H1 (cell line): Measurements from ENCODE around the gene BLCAP. TPM values are rescaled to one million over a fixed set of nuclear protein-coding genes. Genes with fewer than 3 reads are reported as not detected.

Experiments used
- CTCF ChIA-PET: fragments of 300-600 bp; sonication (Branson Sonifier 250); formaldehyde crosslinking; loops from one replicate; lab custom pipeline; 2021; ENCODE audit not compliant: partially characterized antibody; lab: Charles Lee
- POLR2A ChIA-PET: fragments of 300-600 bp; sonication (Branson Sonifier 250); formaldehyde crosslinking; loops from one replicate; lab custom pipeline; 2021; ENCODE audit warnings: inconsistent platforms; ENCODE audit not compliant: partially characterized antibody; lab: Charles Lee
- DNase-seq, 2 experiments: peaks; one replicate each; pipeline versions ENCODE4 v3.0.0 to v3.0.0-alpha.2; 2010 to 2022; ENCODE audit warnings: low spot score in 2 of 2, low read depth in 1 of 2, mixed read lengths in 1 of 2
- FAIRE-seq: peaks from 2 replicates; lab custom pipeline; 2011; peaks lifted over from hg19 to GRCh38; lab: Jason Lieb, UNC
- H2AFZ ChIP-seq: 2 replicates; pipeline ENCODE4 v1.8.1; 2012; ENCODE audit warnings: low read length, inconsistent platforms
- H2AK5ac ChIP-seq: 2 replicates; pipeline ENCODE4 v1.6.1; 2013; ENCODE audit warnings: low read depth, low read length
- H2BK120ac ChIP-seq: replicated peaks from 2 replicates; pipeline ENCODE3; 2013; ENCODE audit warnings: low read depth, low read length, inconsistent platforms
- H2BK12ac ChIP-seq: 2 replicates; pipeline ENCODE4 v1.6.1; 2013; ENCODE audit warnings: low read depth, low read length
- H2BK15ac ChIP-seq: 2 replicates; pipeline ENCODE4 v1.6.1; 2013; ENCODE audit warnings: low read length
- H2BK20ac ChIP-seq: 2 replicates; pipeline ENCODE4 v1.6.1; 2013; ENCODE audit warnings: low read length
- H2BK5ac ChIP-seq: 2 replicates; pipeline ENCODE4 v1.6.1; 2013; ENCODE audit warnings: low read depth, low read length
- H3K14ac ChIP-seq: 2 replicates; pipeline ENCODE4 v1.6.1; 2013; ENCODE audit warnings: inconsistent platforms; ENCODE audit not compliant: insufficient read length
- H3K18ac ChIP-seq: 2 replicates; pipeline ENCODE4 v1.6.1; 2013; ENCODE audit warnings: low read length; ENCODE audit errors: extremely low read depth
- H3K23ac ChIP-seq: 2 replicates; pipeline ENCODE4 v1.6.1; 2013; ENCODE audit warnings: inconsistent platforms; ENCODE audit not compliant: insufficient read length
- H3K23me2 ChIP-seq: 2 replicates; pipeline ENCODE4 v1.6.1; 2013; ENCODE audit warnings: low read depth, low read length
- H3K27ac ChIP-seq: 2 replicates; pipeline ENCODE4 v1.6.1; 2011; ENCODE audit warnings: low read depth, low read length, inconsistent platforms
- H3K27me3 ChIP-seq, 4 experiments: replicated peaks in 1 of 4; 1 replicate in 1 of 4; 2 replicates in 3 of 4; pipeline versions ENCODE4 v1.6.1 to v1.8.1; 2011 to 2013; ENCODE audit warnings: low read length in 3 of 4, mild to moderate bottlenecking in 3 of 4, inconsistent platforms in 2 of 4, mixed read lengths in 2 of 4, moderate library complexity in 1 of 4; ENCODE audit not compliant: control insufficient read depth in 3 of 4, insufficient read depth in 3 of 4; ENCODE audit errors: extremely low read depth in 1 of 4
- H3K36me3 ChIP-seq, 4 experiments: 2 replicates each; pipeline versions ENCODE4 v1.6.1 to v1.8.1; 2011 to 2013; ENCODE audit warnings: mild to moderate bottlenecking in 4 of 4, low read length in 3 of 4, moderate library complexity in 2 of 4, control low read depth in 1 of 4, inconsistent platforms in 1 of 4; ENCODE audit not compliant: insufficient read depth in 4 of 4, control insufficient read depth in 2 of 4
- H3K4ac ChIP-seq: replicated peaks from 2 replicates; pipeline ENCODE3; 2013; ENCODE audit warnings: low read length, low read depth, mixed read lengths, inconsistent platforms; ENCODE audit not compliant: insufficient read length
- H3K4me1 ChIP-seq, 4 experiments: replicated peaks in 1 of 4; 1 replicate in 1 of 4; 2 replicates in 3 of 4; pipeline versions ENCODE4 v1.6.1 to v1.8.1; 2011 to 2013; ENCODE audit warnings: low read length in 3 of 4, inconsistent platforms in 2 of 4, mixed read lengths in 1 of 4; ENCODE audit not compliant: insufficient read depth in 4 of 4, control insufficient read depth in 3 of 4
- H3K4me2 ChIP-seq, 2 experiments: 2 replicates each; pipeline versions ENCODE4 v1.6.1 to v1.8.1; 2011 to 2013; ENCODE audit warnings: low read depth in 2 of 2, low read length in 2 of 2, control low read depth in 1 of 2, inconsistent platforms in 1 of 2, mild to moderate bottlenecking in 1 of 2; ENCODE audit not compliant: insufficient read depth in 1 of 2
- H3K4me3 ChIP-seq, 4 experiments: fragments of 200-600, 300-600 bp in 1 of 4; sonication (generic), shearing (Covaris generic), sonication (Bioruptor Twin) in 1 of 4; 2 replicates each; pipeline versions ENCODE4 v1.5.1 to v1.8.1; 2011 to 2016; ENCODE audit warnings: low read length in 4 of 4, low read depth in 3 of 4, control low read depth in 2 of 4, inconsistent platforms in 2 of 4, mild to moderate bottlenecking in 2 of 4, mixed read lengths in 1 of 4, moderate library complexity in 1 of 4; ENCODE audit not compliant: insufficient read depth in 2 of 4; ENCODE audit errors: extremely low read depth in 1 of 4
- H3K56ac ChIP-seq: replicated peaks from 2 replicates; pipeline ENCODE3; 2013; ENCODE audit warnings: low read depth, mild to moderate bottlenecking, mixed read lengths, low read length, inconsistent platforms; ENCODE audit not compliant: insufficient read length
- H3K79me1 ChIP-seq: 2 replicates; pipeline ENCODE4 v1.6.1; 2013; ENCODE audit warnings: low read depth, low read length, control low read depth
- H3K79me2 ChIP-seq, 2 experiments: 2 replicates each; pipeline versions ENCODE4 v1.6.1 to v1.8.1; 2012 to 2013; ENCODE audit warnings: low read length in 2 of 2, mild to moderate bottlenecking in 2 of 2, inconsistent platforms in 1 of 2; ENCODE audit not compliant: insufficient read depth in 2 of 2, control insufficient read depth in 1 of 2
- H3K9ac ChIP-seq, 4 experiments: replicated peaks in 1 of 4; 1 replicate in 1 of 4; 2 replicates in 3 of 4; pipeline versions ENCODE4 v1.6.1 to v1.8.1; 2011 to 2013; ENCODE audit warnings: low read depth in 3 of 4, low read length in 3 of 4, control low read depth in 2 of 4, mild to moderate bottlenecking in 2 of 4, moderate library complexity in 2 of 4, inconsistent platforms in 1 of 4; ENCODE audit errors: extremely low read depth in 1 of 4
- H3K9me3 ChIP-seq, 2 experiments: 2 replicates each; pipeline versions ENCODE4 v1.6.1 to v1.8.1; 2012 to 2013; ENCODE audit warnings: mild to moderate bottlenecking in 2 of 2, moderate library complexity in 2 of 2, control low read depth in 1 of 2, inconsistent platforms in 1 of 2, low read depth in 1 of 2, low read length in 1 of 2, mixed read lengths in 1 of 2; ENCODE audit not compliant: insufficient read depth in 2 of 2
- H4K20me1 ChIP-seq, 2 experiments: replicated peaks in 1 of 2; 2 replicates each; pipeline versions ENCODE3 to v1.8.1; 2011 to 2013; ENCODE audit warnings: inconsistent platforms in 2 of 2, low read length in 2 of 2, mild to moderate bottlenecking in 1 of 2; ENCODE audit not compliant: insufficient read depth in 2 of 2, control insufficient read depth in 1 of 2
- H4K5ac ChIP-seq: 2 replicates; pipeline ENCODE4 v1.6.1; 2013; ENCODE audit warnings: low read length, low read depth, mixed read lengths, inconsistent platforms; ENCODE audit not compliant: insufficient read length
- H4K8ac ChIP-seq: 2 replicates; pipeline ENCODE4 v1.8.0; 2013; ENCODE audit warnings: mild to moderate bottlenecking, moderate library complexity, low read length, inconsistent platforms; ENCODE audit not compliant: insufficient read depth; ENCODE audit errors: extremely low read depth
- H4K91ac ChIP-seq: replicated peaks from 2 replicates; pipeline ENCODE3; 2013; ENCODE audit warnings: low read length, mixed read lengths, inconsistent platforms; ENCODE audit not compliant: insufficient read length
- JUN ChIP-seq: IDR thresholded peaks from 2 replicates; pipeline ENCODE4 v1.6.1; 2011; ENCODE audit warnings: low read depth, mild to moderate bottlenecking, improper control_type of control experiment, low read length
- RAD21 ChIP-seq, 2 experiments: IDR thresholded peaks in 1 of 2; conservative IDR thresholded peaks in 1 of 2; 2 replicates each; pipeline ENCODE4 v1.6.1; 2011; ENCODE audit warnings: low read depth in 2 of 2, low read length in 2 of 2, improper control_type of control experiment in 1 of 2, inconsistent platforms in 1 of 2, mild to moderate bottlenecking in 1 of 2, moderate library complexity in 1 of 2
- RBBP5 ChIP-seq: IDR thresholded peaks from 2 replicates; pipeline ENCODE4 v1.7.1; 2012; ENCODE audit warnings: low read depth, mild to moderate bottlenecking, inconsistent platforms, low read length, moderate library complexity, borderline replicate concordance
- WGBS, 2 experiments: shearing (Covaris generic) in 1 of 2; methylation state at CpG; one replicate each; pipeline versions ENCODE4 v1.1.6 to v1.1.7; 2013 to 2015; ENCODE audit warnings: low lambda C conversion rate in 2 of 2, mixed read lengths in 2 of 2, inconsistent platforms in 1 of 2, low coverage in 1 of 2, missing lambda C conversion rate in 1 of 2; ENCODE audit not compliant: insufficient replicate concordance in 2 of 2, insufficient coverage in 1 of 2, insufficient read length in 1 of 2; ENCODE audit errors: extremely low coverage in 1 of 2, missing lambda C conversion rate in 1 of 2; 5-methylcytosine and 5-hydroxymethylcytosine counted together
- polyA plus RNA-seq, 7 experiments: library from polyadenylated mRNA; depleted of rRNA in 3 of 7; stranded (reverse) in 5 of 7; unstranded in 2 of 7; fragments of >200 nt in 5 of 7; fragments of 200-250 nt in 2 of 7; gene quantifications; 1 replicate in 5 of 7; 2 replicates in 1 of 7; 4 replicates in 1 of 7; pipeline versions ENCODE4 v1.2.1 to v1.2.3, GENCODE V29; 2011 to 2013; ENCODE audit warnings: missing spikeins in 2 of 7, mixed read lengths in 2 of 7
- total RNA-seq: library from RNA; stranded (reverse); fragmentation: NEBNext Ultra II Directional; extraction: Animal tissue kit (Norgen Biotek cat#: 25700); gene quantifications from 2 replicates; pipeline ENCODE4 v1.2.1, GENCODE V29; 2021
- TF ChIP-seq, protein P1 (sequence below), 3 experiments: IDR thresholded peaks; 1 replicate in 2 of 3; 2 replicates in 1 of 3; pipeline versions ENCODE4 v1.5.1 to v1.6.1; 2011; ENCODE audit warnings: low read length in 3 of 3, mild to moderate bottlenecking in 3 of 3, inconsistent platforms in 2 of 3, low read depth in 1 of 3, moderate library complexity in 1 of 3; ENCODE audit not compliant: insufficient read depth in 1 of 3; ENCODE audit errors: control extremely low read depth in 1 of 3

BLCAP gene
- total and polyA plus RNA-seq, 2 of the 8 experiments (the other 6 are each of a cell fraction or from before 2014, with no cell fraction given), result 60.3 to 72.2 TPM

DNA sequence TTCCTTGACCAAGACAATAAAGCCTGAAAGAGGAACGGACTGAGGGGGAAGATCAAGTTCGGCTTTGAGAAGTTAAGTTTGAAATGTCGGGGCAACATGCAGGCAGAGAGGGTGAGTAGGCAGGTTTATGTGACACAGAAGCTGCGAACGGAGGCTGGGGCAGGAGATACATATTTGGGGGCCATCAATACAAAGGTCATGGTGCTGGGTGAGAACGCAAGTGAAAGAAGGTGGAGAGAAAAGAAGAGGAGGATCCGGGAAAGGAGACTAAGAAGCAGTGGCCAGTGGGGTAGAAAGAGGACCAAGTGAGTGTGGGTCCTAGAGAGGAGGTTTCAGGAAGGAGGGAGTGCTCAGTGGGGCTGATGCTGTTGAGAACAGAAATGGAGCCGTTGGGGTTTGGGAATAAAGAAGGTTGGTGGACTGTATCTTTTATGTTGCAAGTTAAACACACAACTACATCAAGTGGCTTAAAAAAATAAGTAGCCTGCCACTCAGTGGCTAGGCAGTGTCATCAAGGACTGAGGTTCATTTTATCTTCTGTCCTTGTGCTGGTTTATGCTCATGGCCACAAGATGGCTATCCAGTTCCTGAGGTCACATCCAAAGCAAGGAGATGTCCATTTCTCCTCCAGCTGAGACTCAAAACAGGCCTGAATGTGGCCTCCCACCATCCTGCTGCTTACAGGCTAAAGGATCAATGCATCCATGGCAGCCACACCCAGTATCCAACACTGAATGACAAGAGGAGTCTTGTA, 1.7 kb upstream of the BLCAP start:
- peaks cover 6 to 22% (median 8%) of the 10 kb centered on the region in 4 experiments for H3K4me1 ChIP-seq
- 81% methylated on average over 8 of the region's 8 CpGs; no CpG with 5 or more reads in 1 of the 2 experiments for WGBS, 2 experiments

More for the DNA sequence above, 1.7 kb upstream of the BLCAP start:
- FAIRE-seq (no peak), DNase-seq (no peak)
- H2BK20ac ChIP-seq, result no peak overlapping the region
- peak overlapping the region; percentile 84 to 97; a peak in 2 of 4 replicates for H3K4me2 ChIP-seq
- H3K23ac ChIP-seq, result no peak overlapping the region
- H3K23me2 ChIP-seq, result peaks cover 10% of the 10 kb centered on the region
- H3K79me2 ChIP-seq, result peaks cover 16 to 30% of the 10 kb centered on the region in 2 experiments
- CTCF ChIA-PET, result interaction anchor here (0.8 to 3.8 kb wide), 8 partner anchors 11 to 277 kb away, joined by 3 to 18 read pairs (median 4); no protein-coding TSS in a partner anchor
- H3K56ac ChIP-seq, result no peak overlapping the region
- peak overlapping the region; percentile 49 for H2BK15ac ChIP-seq
- H3K4ac ChIP-seq, result no peak overlapping the region
- H2BK5ac ChIP-seq, result no peak overlapping the region
- TF ChIP-seq JUN (no peak), RBBP5 (no peak), RAD21 (IDR thresholded peaks at IDR 0.05 in 1 of 2, conservative IDR thresholded peaks at IDR 0.05 in 1 of 2; ENCODE audit: low read depth in 2 of 2, low read length in 2 of 2) (0 out of 4 replicates have a peak, but pooled peaks of 1 of the 2 experiments have one; percentile 6)
- TF ChIP-seq, protein P1, sequence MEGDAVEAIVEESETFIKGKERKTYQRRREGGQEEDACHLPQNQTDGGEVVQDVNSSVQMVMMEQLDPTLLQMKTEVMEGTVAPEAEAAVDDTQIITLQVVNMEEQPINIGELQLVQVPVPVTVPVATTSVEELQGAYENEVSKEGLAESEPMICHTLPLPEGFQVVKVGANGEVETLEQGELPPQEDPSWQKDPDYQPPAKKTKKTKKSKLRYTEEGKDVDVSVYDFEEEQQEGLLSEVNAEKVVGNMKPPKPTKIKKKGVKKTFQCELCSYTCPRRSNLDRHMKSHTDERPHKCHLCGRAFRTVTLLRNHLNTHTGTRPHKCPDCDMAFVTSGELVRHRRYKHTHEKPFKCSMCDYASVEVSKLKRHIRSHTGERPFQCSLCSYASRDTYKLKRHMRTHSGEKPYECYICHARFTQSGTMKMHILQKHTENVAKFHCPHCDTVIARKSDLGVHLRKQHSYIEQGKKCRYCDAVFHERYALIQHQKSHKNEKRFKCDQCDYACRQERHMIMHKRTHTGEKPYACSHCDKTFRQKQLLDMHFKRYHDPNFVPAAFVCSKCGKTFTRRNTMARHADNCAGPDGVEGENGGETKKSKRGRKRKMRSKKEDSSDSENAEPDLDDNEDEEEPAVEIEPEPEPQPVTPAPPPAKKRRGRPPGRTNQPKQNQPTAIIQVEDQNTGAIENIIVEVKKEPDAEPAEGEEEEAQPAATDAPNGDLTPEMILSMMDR (IDR thresholded peaks at IDR 0.05; ENCODE audit: control extremely low read depth in 1 of 3, insufficient read depth in 1 of 3, low read depth in 1 of 3, low read length in 3 of 3), result peak in 1 of 3 experiments; percentile 3; a peak in 1 of 4 replicates
- H3K27me3 ChIP-seq, result no peaks in the 10 kb centered on the region
- H3K18ac ChIP-seq, result no peak overlapping the region
- H2AK5ac ChIP-seq, result no peak overlapping the region
- H3K79me1 ChIP-seq, result peaks cover 9% of the 10 kb centered on the region
- peak overlapping the region in 2 of 4 experiments; percentile 6 to 87; a peak in 4 of 8 replicates for H3K4me3 ChIP-seq
- no peak overlapping the region for H4K91ac ChIP-seq
- H3K9ac ChIP-seq, result no peak overlapping the region; a peak in 1 of 7 replicates
- H3K9me3 ChIP-seq, result no peaks in the 10 kb centered on the region
- POLR2A ChIA-PET, result interaction anchor here (0.7 to 3.1 kb wide), 5 partner anchors 10 to 244 kb away, joined by 3 to 11 read pairs (median 3); no protein-coding TSS in a partner anchor
- no peaks in the 10 kb centered on the region; a peak in 1 of 8 replicates for H3K36me3 ChIP-seq
- H2BK12ac ChIP-seq, result no peak overlapping the region
- no peak overlapping the region for H4K8ac ChIP-seq
- H4K20me1 ChIP-seq, result peaks cover 7 to 19% of the 10 kb centered on the region in 2 experiments
- no peak overlapping the region for H3K14ac ChIP-seq
- no peak overlapping the region for H3K27ac ChIP-seq
- no peak overlapping the region for H2AFZ ChIP-seq
- H4K5ac ChIP-seq, result no peak overlapping the region
- no peak overlapping the region for H2BK120ac ChIP-seq
